Activated naive CD4-positive, alpha-beta T cell treated with Interleukin-2 at 50 U/mL for 16 hours (primary cell): ENCODE measurements around the gene PPOX.

Source experiments
- DNase-seq: peaks from one replicate; pipeline ENCODE4 v3.0.0-alpha.2; 2020

The PPOX gene

DNA sequence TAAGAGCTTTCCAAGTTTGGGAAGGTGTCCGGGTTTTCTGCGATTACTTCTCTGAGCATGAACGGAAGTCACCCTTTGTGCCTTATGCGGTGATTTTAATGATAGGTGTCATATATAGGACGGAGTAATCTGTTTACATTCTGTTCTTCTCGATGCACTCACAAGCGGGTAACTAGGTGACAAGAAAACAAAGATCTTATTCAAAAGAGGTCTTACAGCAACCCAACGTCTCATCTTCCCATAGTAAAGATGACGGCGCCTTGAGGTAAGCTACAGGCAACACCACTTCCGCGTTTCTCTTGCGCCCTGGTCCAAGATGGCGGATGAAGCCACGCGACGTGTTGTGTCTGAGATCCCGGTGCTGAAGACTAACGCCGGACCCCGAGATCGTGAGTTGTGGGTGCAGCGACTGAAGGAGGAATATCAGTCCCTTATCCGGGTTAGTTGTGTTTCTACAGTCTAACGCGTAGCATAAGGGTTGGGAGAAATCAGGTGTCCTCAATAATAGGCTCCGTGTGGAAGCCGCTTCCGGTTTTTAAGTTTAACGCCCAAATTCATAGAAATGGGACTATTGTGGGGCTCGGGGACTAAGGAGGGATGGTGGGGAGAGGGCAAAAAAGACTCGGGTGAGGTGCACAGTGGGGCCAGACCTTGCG, 12.4 kb upstream of the PPOX start, which contains the start of gene UFC1:
Gene UFC1 (plus strand): TSS at position 297 of the 656 bp plus-strand sequence. CDS start 20 bp downstream, at position 317.
- peak; percentile 83 for DNase-seq

DNA sequence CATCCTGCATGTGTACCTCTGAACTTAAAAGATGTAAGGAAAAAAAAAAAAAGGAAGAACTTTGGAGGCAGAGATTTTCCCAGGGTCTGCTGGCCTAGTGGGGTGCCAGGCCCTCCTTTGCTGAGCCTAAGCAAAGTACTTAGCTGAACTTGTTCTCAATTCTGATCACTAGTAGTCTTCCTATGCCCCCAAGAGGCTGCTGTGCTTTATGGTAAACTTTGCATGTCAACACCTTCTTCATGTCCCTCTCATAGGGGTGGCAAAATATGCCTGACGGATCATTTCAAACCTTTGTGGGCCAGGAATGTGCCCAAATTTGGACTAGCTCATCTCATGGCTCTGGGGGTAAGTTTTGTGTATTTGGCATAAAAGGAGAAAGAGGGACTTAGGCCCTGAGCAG, 8.4 kb upstream of the PPOX start:
- no peak for DNase-seq

GRCh38 chr1:161158316-161159010, 7.8 kb upstream of the PPOX start:
- DNase-seq: no peak

DNA sequence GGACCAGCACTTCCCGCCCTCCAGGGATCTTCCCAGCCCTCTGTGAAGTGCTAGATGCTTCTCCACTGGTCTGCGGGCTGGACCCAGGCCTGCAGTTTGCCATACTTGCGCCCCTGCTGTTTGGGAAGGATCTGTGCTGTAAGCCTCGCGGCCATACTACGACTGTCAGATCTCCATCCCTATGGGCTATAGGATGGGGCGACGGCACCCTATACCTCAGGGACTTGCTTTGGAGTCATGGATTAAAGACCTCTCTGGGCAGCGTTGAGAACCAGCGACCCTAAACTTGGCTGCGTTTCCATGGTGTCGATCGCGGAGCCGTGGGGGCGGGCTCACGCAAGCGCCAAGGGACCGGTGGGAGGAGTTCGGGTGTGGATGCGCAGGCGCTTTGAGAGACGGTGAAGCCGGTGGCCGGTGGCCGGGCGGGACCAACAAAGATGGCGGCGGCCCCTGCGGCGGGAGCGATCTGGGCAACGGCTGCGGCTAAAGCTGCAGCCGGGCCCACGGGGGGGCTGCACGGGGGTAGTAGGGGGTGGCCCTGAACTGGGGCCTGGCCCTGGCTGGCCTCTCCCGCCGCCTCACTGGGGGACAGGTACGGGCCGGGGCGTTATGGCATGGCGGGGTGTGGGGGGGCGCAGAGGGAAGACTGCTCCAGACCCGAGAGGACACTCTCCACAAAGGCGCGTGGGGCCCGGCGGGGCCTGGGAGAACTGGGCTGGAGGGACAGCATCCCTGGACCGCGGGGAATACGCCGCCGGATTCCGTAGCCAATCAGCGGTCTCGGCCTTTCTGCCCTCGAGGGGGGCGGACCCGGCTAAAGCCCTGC, 6.9 kb upstream of the PPOX start, which contains the start of gene USP21:
Gene USP21 (plus strand): TSS at position 414 of the 826 bp plus-strand sequence. CDS start 1,141 bp downstream, outside the sequence.
- peak; percentile 93 for DNase-seq

DNA sequence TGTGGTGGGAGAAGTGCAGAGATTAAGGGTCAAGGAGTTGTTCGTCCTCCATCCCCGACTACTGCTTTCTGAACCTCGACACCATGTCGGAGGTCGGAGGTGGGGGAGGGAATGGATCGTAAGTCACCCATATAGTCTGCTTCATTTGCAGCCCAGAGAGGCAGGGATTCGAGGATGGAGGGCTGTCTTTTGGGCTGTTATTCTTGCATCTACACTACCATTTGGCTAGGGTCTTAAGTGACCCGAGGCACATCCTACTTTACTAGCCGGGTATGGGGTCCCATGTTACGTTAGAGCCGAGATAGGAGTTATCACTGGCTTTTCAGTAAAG, 6.3 kb upstream of the PPOX start:
- DNase-seq: no peak

GRCh38 chr1:161160671-161161145, 5.5 kb upstream of the PPOX start:
- DNase-seq: no peak

DNA sequence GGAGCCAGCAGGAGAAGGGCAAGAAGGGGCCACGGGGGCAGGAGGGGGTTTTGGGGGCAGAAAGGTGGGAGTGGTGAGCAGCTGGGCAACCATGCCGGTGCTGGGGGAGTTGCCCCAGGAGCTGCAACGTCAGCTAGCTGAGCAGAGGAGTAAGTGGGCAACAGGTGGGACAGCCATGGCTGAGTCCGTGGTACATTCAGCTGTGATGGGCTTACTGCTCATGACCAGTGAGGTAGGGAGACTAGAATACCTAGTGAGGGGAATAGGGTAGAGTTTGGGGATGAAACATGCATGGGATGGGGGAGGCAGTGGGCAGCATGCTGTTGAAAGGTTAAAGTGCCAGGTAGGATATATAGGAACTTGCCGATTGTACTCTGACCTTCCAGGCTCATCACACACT, 4.6 kb upstream of the PPOX start:
- no peak for DNase-seq

DNA sequence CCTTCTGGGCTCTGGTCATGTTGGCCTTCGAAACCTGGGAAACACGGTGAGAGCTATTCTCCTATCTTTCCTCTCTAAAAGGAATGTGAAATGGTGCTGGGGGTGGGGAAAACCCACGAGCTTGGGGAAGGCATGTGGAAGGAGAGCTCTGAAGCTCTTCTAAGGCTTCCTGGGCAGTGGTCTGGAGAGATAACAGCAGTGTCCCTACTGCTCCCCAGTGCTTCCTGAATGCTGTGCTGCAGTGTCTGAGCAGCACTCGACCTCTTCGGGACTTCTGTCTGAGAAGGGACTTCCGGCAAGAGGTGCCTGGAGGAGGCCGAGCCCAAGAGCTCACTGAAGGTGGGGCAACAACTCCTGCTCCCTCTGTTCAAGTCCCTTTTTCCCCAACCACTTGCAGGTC, 4.2 kb upstream of the PPOX start:
- no peak for DNase-seq

DNA sequence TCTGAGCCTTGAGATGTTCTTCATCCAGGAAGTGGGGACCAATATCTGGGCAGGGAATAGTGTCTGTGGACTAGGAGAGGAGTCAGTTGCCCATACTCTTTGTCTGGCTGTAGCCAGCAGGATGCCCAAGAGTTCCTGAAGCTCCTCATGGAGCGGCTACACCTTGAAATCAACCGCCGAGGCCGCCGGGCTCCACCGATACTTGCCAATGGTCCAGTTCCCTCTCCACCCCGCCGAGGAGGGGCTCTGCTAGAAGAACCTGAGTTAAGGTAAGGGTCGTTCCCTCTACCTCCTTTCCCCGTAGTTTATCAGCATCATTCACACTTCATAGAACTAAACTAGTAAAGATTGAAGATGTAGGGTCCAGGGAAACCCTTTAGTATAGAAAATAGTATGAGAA, 3.4 kb upstream of the PPOX start:
- DNase-seq: no peak

GRCh38 chr1:161163793-161164192, 2.4 kb upstream of the PPOX start:
- no peak for DNase-seq

GRCh38 chr1:161164901-161165610, 1.2 kb upstream of the PPOX start:
- no peak for DNase-seq

DNA sequence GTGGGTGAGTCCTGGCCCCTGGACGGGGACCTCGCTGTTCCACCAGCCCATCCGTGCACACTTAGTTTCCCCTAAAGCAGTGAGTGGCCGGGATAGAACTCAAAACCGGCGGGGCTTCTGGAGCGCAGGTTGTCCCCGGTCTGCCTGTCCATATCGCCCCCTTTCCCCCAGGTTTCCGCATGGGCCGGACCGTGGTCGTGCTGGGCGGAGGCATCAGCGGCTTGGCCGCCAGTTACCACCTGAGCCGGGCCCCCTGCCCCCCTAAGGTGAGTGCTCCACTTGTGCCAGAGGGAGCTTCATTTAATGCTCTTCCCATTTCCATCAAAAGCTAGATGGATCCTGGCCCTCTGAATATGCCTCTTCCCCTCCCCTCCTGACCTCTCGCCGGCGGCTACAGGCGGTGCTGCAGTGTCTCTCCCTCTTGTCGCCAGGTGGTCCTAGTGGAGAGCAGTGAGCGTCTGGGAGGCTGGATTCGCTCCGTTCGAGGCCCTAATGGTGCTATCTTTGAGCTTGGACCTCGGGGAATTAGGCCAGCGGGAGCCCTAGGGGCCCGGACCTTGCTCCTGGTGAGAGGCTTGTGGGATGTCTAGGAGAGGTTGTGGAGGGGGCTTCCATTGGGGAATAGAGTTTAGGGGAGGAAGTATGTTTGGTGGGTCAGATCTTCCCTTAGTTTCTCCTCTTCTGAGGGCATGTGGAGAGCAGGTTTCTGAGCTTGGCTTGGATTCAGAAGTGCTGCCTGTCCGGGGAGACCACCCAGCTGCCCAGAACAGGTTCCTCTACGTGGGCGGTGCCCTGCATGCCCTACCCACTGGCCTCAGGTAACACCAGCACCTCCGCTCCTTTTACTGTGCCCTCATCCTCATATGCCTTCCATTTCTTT, 683 bp downstream of the PPOX start:
- DNase-seq: no peak

- DNase-seq: no peak
Measured at GRCh38 chr1:161168906-161169305, 2.7 kb downstream of the PPOX start.

GRCh38 chr1:161171191-161171590, 5.0 kb downstream of the PPOX start:
- DNase-seq: no peak

DNA sequence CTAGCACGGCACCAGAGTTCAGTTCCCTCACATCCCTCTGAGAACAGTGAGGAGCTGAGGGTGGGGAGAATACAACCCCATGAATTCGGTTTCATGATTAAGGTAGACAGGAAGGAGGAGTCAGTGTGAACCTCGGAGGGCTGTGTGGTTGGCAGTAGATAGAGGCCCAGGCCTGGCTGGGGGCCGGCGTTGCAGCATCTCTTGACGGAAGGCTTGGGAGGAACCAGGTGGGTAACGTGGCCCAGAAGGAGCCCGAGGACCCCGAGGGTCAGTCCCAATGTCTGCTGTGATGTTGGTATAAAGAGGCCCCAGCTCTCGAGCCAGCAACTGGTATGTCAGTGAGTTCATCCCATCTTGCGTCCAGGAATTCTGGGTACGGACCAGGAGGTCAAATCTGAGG, 5.5 kb downstream of the PPOX start:
- no peak for DNase-seq

DNA sequence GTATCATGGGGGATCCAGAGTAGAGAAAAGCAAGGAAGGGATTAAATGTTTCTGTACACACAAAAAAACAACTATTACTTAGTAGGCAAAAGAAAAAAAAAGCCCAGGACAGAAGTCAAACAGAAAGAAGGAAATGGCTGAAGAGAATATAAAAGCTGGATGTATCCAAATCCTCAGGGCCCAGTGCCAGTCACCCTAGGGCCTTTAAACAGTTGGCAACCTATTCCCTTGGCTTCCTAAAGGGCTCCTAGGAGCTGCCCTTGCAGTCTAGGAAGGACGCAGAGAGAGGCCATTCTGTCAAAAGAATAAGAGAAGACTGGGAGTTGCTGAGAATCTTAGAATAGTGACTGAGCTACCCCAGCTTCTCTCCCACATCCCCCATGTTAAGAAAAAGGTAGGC, 6.1 kb downstream of the PPOX start:
- no peak for DNase-seq

- no peak for DNase-seq
Measured at GRCh38 chr1:161172776-161173376, 6.7 kb downstream of the PPOX start.

DNA sequence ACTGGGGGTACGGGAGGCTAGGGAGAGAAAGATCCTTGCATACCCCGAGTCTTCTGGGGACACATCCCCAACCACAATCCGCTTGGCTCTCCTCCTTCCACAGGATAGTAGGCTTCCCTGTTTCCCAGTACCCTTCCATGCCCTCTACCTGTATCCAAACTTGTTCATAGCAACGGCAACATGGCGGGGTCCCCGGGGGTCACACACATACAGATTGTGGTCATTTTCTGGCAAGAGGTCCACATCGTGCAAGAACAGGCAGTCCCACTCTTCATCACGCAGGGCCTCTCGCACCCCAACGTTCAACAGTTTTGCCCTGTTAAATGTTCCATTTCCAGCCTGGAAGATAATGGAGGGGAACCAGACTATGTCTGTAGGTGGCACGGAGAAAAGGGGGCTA, 7.5 kb downstream of the PPOX start:
- no peak for DNase-seq

DNA sequence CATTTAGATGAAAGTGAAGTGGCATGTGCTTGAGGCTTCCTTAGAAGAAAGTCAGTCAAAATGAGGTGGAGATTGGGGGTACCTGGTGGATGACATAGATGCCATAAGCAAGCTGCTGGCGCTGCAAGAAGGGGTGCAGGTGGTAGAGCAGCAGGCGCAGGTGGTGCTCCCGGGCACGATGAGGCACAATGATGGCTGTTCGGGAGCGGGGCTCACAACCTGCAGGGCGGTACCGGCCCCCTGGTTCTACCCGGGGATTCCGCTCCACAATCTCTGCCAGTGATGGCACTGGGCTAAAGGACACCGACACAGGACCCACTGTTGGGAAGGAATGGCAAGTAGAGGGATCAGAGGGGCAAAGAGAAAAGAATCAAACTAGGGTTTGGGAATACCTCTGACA, 8.7 kb downstream of the PPOX start:
- no peak for DNase-seq

DNA sequence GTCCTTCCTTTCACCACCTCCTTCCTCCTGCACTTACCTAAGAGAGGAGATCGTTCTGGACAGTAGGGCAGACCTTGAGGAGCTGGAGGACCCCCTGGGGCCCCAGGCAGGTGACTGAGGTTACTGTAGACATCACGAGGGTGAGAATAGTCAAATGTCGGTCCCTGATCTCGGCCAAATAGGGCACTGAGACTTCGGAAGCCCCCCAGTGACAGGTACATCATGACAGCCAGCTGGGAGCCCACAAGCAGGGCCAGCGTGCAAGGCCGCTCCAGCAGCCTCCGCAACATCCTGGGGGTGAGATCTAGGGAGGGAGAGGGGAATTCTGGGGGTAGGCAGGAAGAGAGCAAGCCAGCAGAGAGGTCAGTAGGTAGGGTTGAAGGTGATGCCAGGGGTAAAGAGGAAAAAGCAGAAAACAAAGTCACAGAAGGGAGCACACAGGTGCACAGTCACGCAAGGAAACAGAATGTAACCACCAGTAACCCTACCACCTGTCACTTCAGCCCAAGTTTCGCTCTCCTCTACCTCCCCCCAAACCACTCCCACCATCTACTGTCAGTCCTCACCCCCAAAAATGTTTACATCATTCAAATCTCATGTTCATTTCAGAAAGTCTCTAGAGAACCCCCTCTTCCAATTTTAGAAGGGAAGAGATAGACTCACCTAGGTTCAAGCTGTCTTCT, 9.7 kb downstream of the PPOX start:
- DNase-seq: no peak
